Measurements from ENCODE around the gene FCHSD2.
A peak's percentile ranks its signal among the peaks of the same experiment; 100 is the strongest.
"Not testable (repeated sequence)": the region's sequence is repeated elsewhere in the genome, so short reads cannot be mapped to it uniquely, and the experiment has no call there.

The FCHSD2 gene

DNA sequence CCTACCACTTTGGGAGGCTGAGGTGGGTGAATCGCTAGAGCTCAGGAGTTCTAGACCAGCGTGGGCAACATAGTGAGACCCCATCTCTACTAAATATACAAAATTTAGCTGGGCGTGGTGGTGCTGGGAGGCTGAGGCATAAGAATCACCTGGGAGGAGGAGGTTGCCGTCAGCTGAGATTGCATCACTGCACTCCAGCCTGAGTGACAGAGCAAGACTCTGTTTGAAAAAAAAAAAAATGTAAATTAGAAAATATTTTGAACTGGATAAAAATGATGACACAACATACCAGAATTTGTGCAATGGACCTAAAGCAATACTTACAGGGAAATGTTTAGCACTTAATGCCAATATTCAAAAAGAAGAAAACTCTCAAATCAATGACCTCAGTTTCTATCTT lies 281.5 kb downstream of the FCHSD2 start:
- DNase-seq = no peak

DNA sequence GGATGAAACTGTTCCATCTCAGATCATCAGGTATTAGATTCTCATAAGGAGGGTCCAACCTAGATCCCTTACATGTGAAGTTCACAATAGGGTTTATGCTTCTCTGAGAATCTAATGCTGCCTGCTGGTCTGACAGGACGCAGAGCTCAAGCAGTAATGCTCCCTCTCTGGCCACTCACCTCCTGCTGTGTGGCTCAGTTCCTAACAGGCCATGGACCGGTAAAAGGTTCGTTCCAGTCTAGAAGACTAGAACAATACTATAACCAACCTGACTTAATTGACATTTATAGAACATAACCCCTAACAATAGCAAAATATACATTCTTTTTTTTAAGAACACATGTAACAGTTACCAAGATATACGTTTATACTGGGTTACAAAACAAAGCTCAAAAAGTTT lies 282.1 kb downstream of the FCHSD2 start:
- DNase-seq = no peak

DNA sequence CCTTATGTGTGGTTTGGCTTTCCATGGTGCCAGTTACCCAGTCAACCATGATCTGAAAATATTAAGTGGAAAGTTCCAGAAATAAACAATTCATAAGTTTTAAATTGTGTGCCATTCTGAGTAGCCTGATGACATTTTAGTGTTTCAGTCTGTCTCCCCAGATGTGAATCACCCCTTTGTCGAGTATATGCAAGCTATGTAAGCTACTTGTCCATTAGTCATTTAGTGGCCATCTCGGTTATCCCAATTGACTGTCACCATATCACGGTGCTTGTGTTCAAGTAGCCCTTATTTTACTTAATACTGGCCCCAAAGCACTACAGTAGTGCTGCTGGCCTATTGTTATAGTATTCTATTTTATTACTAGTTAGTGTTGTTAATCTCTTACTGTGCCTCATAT lies 283.0 kb downstream of the FCHSD2 start:
- no peak for DNase-seq

DNA sequence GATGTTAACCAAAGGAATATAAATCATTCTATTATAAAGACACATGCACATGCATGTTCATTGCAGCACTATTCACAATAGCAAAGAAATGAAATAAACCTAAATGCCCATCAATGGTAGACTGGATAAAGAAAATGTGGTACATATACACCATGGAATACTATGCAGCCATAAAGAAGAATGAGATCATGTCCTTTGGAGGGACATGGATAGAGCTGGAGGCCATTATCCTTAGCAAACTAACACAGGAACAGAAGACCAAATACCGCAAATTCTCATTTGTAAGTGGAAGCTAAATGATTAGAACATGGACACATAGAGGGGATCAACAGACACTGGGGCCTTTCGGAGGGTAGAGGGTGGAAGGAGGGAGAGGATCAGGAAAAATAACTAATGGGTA lies 283.9 kb downstream of the FCHSD2 start:
- not testable (repeated sequence) for DNase-seq

DNA sequence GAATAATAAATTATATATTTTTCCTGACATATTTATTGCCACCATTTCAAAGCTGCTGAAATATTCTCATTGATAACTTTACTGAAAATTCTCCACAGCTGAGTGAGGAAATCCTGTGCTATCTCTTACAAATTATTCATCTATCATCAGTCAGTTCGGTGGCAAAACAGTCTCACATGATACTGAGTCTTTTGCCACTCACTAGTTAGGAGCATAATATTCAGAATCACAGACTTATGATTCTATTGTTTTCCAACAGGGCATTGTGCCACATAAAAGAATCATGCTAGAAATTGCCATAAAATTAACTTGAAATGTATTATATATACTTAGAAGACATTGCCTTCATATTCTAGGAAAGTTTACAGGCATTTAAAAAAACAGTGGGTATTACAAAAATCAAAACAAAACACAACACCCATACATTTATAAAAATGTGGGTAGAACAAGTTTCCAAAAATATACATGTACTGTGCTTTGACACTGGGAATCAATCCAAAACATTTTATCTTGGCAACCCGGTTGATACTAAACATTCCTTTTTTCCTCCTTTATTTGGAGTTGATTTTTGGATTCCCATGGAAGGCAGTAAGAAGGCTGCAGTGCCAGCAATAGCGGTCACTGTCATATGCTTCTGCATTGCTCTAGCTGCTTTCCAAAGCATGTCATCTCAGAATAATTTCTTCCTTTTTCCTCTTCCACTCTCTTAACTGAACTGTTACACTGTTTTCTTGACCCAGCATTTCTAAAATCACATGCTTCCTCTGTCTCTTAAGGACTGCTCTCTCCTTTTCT lies 285.4 kb downstream of the FCHSD2 start:
- DNase-seq = no peak

DNA sequence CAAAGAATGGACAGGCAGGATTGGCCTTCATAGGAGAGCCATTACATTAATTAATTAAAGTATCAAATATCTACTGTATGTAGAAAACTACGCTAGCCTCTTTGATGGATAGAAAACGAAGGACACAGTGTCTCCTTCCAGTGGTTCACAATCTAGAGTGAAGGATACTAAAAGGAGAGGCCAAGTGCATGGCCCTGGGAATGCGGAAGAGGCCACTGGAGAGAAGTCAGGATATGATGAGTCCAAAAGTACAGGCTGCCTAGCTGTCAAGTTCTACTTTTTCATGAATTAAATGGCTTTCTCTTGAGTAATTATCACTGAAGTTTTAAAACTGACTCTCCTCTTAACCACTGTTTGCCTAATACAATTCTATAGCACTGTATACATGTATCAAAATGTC lies 286.1 kb downstream of the FCHSD2 start:
- DNase-seq = no peak

DNA sequence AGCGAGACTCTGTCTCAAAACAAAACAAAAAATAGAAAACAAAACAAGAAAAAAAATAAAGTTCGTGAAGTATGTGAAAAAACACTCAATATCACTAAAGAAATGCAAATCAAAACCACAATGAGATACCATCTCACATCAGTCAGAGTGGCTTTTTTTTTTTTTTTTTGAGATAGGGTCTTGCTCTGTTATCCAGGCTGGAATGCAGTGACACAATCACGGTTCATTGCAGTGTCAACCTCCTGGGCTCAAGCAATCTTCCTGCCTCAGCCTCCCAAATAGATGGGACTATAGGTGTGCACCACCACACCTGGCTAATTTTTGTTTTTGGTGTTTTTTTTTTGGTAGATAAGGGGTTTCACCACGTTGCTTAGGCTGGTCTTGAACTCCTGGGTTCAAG lies 290.4 kb downstream of the FCHSD2 start:
- no peak for DNase-seq

DNA sequence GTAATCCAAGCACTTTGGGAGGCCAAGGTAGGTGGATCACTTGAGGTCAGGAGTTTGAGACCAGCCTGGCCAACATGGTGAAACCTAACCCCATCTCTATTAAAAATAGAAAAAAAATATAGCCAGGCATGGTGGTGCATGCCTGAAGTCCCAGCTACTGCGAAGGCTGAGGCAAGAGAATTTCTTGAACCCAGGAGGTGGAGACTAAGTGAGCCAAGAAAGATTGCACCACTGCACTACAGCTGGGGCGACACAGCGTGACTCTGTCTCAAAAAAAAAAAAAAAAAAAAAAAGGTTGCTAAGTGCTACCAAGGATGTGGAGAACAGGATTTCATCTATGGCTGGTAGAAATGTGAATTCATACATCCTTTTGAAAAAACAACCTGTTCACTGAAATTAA lies 291.3 kb downstream of the FCHSD2 start:
- no peak for DNase-seq

DNA sequence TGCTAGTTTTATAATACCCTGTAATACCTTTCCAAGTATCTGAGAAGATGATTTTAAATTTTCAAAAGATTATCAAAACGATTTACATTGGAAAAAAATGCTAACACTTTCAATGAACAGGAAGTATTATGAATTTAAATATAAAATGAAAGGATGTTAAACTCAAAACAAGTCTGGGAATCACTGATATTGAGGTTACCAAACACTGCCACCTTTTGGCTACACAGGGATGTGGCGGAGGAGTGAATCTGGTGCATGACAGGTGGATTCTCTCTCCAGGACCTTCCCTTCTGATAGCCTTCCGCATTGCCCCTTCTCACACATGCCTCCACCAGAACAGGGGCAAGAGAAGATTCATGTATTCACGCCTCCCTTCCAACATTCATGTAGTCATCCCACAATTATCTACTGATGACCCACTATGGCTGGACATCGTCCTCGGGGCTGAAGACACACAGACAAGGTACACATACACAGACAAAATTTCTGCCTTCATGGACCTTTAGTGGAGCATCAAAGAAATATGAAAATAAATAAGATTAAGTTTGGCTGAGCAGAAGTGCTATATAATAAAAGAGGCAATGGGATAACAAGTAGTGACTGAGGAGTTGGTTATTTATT lies 293.2 kb downstream of the FCHSD2 start:
- DNase-seq = peak; percentile 63

DNA sequence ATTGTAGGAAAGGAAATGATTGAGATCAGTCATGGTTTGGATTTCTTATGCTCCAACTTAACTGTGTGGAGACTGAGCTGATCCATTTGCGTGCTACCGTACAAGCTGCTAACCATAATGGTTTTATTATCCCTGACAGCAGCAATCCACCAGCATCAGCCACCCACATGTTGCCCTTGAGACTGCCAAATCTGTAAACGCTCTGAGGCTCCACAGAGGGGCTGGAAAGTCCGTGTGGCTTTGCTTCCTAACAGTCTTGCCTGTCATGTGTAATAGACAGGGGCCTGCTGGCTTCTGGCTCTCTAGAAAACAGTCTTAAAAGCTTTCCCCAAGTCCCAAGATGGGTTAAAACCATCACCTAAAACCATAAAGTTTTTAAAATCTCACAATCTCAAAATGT lies 297.8 kb downstream of the FCHSD2 start:
- DNase-seq = no peak

DNA sequence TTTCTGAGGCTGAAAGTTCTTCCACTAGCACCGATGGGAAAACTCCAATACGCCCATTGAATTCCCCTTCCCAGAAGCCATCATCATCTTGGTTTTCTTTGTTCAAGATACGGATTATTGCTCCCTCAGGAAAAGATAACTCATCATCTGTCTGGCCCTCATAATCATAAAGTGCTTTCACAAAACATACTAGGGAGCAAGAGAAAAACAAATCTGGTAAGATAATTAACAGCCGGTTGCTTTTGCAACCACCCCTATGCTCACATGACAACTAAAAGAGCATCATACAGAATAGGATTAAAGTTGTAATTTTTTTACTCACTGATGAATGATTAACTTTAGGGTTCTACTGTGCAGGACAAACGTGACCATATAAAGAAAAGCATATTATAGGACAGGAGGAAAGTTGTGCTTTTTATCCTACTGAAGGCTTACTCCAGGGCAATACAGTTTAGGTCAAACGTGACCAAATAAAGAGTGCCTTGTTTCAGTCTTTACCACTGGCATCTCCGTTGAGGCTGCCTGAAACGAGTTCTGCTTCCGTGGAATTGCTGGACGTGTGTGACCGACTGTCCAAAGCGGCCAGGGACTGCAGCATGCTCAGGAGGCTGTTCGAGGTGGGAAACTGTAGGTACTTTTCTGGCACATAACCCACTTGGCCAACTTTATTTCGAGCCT lies 299.3 kb downstream of the FCHSD2 start:
- DNase-seq = no peak

DNA sequence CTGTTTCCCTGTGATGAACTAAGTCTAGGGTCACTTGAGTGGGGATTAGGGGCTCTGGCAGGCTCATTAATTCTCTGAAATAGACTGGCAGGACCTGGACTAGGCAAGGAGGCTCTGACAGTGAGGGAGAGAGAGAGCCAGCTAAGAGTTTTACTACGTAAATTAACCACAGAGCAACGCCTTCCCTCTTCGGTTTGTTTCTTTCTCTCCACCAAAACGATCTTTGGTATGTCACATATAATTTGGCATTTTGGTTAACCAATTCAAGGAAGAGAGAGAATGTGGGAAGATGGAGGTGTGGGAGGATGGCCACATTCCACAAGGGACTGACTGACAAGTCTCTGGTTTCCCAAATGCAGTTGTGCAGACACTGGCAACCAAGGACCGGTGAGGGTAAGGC lies 300.0 kb downstream of the FCHSD2 start:
- no peak for DNase-seq

DNA sequence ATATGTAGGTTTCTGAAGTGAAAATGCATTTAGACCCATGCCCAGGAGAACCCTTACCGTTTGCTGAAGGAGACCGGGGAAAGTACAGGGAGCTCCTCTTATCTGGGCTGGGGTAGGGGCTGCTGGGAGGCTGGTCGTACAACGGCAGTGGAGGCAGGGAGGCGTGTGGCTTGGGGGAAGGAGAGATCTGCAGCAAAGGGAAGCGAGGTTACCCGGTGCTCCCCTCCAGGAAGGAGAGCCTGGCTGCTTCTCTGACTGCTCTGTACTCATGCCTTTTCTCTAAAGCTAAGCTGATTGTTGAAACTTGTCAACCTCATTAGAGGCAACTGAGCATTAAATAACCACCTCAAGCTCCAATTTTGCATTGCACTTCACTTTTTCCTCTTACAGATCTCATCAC lies 300.7 kb downstream of the FCHSD2 start:
- no peak for DNase-seq

DNA sequence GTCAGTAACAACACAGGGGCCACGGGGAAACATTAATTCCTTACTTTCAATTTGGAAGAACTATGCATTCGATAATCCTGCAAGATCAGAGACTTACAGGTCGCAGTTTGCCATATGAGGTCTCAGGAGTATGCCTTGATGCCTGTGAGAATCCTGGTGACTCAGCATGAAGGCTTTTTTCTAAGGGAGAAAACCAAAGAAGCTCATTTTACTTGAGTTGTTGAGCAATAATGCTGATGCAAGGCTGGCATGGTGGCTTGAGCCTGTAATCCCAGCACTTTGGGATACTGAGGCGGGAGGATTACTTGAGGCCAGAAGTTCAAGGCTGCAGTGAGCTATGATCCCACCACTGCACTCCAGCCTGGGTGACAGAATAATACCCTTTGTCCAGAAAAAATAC lies 301.3 kb downstream of the FCHSD2 start:
- no peak for DNase-seq

DNA sequence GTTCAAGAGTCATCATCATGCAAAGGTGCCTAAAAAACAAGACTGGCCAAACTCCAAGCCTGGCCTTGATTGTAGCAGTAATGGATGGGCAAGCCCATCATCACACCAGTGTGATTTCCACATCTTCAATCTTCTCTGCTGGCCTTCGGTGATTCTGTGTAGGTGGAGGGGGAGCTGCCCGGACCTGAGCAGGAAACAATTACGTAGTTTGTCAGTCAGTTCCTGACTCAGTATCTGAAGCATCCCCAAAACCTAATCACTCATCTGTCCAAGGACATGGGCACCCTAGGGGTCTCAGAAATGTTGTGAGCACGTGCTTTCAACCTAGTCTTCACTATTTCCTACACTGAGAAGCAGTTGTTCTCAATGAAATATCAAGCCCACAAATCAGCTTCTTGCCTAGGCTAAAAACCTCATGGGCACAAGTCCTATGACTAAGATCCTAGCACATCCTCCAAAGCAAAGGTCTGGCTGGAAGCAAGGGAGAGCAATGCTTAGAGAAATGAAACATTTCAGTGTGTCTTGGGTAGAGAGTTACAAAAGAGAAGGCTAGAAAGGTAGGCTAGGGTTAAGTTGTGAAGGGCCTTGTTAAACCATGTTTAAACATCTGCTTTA lies 303.3 kb downstream of the FCHSD2 start:
- no peak for DNase-seq

DNA sequence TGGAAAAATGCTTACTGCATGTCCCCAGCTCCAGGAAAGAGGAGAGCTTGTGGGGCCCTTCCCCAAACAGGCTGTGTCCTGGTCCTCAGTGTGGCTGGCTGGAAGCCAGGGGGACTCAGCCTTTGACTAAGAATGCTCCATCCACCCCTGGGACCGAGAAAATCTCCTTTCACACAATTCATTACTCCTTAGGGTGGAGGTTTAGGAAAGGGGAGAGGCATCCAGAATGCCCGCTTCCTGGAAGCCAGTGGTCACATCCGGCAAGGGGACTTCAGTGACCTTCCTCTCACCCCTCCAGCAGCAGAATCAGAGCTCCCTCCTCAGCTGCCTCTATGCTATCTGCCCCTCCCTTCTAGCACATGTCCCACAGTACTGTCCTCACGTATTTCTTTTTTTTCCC lies 306.0 kb downstream of the FCHSD2 start:
- no peak for DNase-seq

DNA sequence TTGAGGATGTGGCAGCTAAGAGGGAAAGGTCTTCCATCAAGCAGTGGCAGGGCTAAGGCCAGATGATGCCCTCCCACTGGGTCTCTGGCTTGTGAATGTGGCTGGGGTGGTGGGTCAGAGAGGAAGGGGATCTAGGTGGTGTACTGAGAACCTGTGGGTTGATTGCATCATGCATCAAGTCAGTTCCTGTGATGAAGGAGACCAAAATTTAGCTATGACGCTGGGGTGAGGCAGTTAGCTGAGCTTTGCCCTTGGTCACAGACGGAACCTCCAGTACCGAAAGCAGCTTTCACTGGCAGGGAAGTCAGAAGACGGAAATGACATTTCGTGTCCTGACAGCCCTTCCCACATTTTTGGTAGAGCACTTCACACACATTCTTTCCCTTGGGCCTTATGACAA lies 307.2 kb downstream of the FCHSD2 start:
- no peak for DNase-seq

DNA sequence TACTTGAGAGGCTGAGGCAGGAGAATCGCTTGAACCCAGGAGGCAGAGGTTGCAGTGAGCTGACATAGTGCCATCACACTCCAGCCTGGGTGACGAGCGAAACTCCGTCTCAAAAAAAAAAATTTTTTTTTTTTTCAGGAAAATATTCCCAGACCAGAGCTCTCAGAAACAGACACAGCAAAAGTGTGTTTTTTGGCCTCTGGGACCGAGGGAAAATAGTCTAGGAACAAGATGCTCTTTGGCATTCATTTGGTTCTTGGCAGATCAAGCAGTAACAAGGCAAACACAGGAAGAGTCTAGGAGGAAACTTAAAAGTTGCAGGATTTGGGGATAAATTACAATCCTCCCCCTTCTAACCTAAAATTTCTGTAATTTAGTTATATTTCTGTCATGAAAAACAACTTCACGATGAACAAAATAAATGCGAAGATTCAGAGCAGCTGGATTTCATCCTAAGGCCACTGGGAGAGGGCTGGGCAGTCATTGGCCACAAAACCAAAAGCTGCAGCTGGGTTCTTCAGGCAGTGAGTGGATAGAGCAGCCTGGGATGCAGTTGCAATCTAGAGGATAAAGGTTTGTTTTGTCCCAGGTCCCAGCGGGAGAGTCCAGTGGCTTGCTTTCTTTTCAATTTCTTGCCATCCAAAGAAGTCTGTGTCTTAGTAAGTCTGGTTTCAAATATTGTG lies 308.2 kb downstream of the FCHSD2 start:
- no peak for DNase-seq

DNA sequence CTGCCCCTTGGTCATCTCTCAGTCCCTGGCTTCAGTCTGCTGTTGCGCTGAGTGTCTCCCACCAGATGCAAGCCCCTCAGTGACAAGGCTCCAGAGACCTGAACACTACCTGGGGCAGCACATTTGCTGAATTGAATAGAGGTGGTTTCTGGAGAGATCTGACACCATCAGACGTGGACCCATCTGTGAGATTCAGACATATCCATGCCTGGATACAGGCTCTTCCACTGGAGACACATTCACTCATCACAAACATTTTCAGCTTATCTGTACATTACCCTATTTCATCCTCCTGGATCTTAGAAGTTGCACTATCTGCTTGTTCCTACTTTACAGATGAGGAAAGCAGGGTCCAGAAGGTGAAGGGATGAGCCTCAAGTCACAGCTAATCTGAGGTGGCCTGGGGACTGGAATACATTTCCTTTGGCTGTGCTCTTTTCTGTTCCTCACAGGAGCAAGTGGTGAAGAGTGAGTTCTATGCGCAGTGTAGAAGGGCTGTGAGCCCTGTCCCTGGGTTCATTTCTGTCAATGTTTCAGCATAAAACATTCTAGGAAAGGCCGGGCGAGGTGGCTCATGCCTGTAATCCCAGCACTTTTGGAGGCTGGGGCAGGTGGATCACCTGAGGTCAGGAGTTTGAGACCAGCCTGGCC lies 308.9 kb downstream of the FCHSD2 start:
- no peak for DNase-seq

DNA sequence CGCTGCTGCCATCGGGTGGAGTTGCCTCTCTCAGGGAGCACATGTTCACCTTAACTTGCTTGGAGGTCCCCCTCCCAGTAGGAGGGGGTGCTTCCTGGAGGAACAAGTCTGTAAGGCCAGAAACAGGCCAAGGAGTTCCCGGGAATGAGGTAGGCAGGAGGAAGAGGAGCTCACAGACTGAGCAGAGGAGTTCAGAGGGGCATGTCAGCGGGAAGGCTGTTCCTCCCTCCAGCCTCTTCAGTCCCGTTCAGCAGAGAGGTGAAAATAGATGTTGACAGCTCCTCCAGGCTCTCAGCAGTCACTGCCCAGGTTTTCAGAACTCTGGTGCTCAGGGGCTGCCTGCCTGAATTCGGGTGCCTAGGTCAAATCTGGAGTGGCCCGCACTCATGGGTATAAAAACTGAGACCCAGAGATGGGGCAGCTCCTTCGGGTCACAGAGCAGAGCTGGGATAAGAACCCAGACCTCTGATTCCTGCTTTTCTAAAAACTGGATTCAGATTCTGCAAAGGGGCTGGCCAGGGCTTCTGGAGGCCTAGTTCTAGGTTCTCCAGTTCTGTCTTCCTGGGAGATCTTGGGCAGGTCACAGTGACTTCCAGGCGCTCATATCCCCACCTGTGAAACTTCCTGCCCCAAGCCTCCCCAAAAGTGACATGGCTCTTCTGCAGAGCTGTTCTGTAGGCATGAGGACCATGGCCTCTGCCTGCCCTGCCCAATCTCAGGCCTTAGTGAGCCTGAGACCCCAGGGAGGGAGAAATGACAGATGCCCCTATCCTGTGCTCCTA lies 309.6 kb downstream of the FCHSD2 start:
- DNase-seq = no peak

DNA sequence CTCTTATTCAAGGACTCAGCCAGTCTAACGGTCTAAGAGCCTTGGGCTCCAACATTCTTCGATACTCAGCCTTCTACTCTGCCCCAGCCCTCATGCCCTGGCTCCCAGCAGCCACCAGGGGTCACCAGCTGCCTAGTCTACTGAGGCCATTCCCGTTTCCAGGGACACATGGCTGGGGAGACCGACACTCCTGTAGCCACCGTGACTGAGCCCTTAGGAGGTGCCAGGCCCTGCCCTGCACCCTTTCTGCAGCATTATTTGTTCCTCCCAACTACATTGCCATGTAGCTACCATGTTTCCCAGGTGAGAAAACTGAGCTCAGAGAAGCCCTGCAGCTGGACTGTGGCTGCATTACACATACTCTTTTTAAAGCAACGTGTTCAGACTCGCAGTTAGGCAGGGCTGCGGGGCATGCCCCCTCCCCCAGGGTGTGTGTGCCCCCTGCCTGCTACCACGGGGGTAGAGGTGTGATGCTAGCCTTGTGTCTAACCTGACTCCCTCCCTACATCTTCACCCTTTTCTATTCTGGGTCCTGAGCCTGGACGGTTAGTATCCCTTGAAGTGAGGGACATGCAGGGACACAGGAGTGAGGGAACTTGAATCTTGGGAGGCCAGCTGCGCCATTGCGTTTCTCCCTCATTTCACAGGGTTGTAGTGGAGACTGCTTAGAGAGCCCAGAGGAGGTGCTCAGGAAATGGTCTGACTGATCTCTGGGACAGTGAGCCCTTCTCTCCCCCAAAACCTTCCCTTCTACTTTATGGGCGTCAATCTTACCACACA lies 310.4 kb downstream of the FCHSD2 start:
- peak; percentile 56 for DNase-seq

All from CD4-positive, alpha-beta T cell treated with Interleukin-17A for 4 hours (primary cell).